Trophoblast cell (in vitro differentiated cells and primary cell): ENCODE results near the gene EEF1AKMT4.
A peak's percentile ranks its signal among the peaks of the same experiment; 100 is the strongest.

Experiments
- DNase-seq, 2 donors: peaks; one replicate each; pipeline ENCODE4 v3.0.0-alpha.2; 2016
- H2AFZ ChIP-seq: 2 replicates; pipeline ENCODE4 v1.6.1; 2013; ENCODE audit warnings: low read length, moderate library complexity, mild to moderate bottlenecking; ENCODE audit not compliant: insufficient read depth, poor library complexity
- H2AK5ac ChIP-seq: 2 replicates; pipeline ENCODE4 v1.6.1; 2013; ENCODE audit warnings: mild to moderate bottlenecking, low read length
- H2BK120ac ChIP-seq: 2 replicates; pipeline ENCODE4 v1.6.1; 2013; ENCODE audit warnings: low read length, mild to moderate bottlenecking, moderate library complexity; ENCODE audit not compliant: insufficient read depth, poor library complexity
- H2BK12ac ChIP-seq: 2 replicates; pipeline ENCODE4 v1.6.1; 2013; ENCODE audit warnings: mild to moderate bottlenecking, low read length, moderate library complexity
- H2BK5ac ChIP-seq: 2 replicates; pipeline ENCODE4 v1.6.1; 2013; ENCODE audit warnings: low read length, low read depth, moderate library complexity, mild to moderate bottlenecking; ENCODE audit not compliant: poor library complexity
- H3K14ac ChIP-seq: 2 replicates; pipeline ENCODE4 v1.6.1; 2013; ENCODE audit warnings: mild to moderate bottlenecking, low read length
- H3K18ac ChIP-seq: 2 replicates; pipeline ENCODE4 v1.6.1; 2013; ENCODE audit warnings: mild to moderate bottlenecking, low read length
- H3K23ac ChIP-seq: 2 replicates; pipeline ENCODE4 v1.6.1; 2013; ENCODE audit warnings: low read length
- H3K27ac ChIP-seq: 2 replicates; pipeline ENCODE4 v1.5.1; 2013; ENCODE audit warnings: low read depth, mild to moderate bottlenecking, inconsistent platforms, low read length, moderate library complexity
- H3K27me3 ChIP-seq: 2 replicates; pipeline ENCODE4 v1.6.1; 2013; ENCODE audit warnings: inconsistent platforms, mild to moderate bottlenecking, low read length, moderate library complexity; ENCODE audit not compliant: insufficient read depth
- H3K36me3 ChIP-seq, 2 experiments: 1 replicate in 1 of 2; 2 replicates in 1 of 2; pipeline ENCODE4 v1.6.1; 2013; ENCODE audit warnings: low read length in 2 of 2, mild to moderate bottlenecking in 2 of 2, moderate library complexity in 1 of 2; ENCODE audit not compliant: insufficient read depth in 2 of 2, control insufficient read depth in 1 of 2
- H3K4ac ChIP-seq: 2 replicates; pipeline ENCODE4 v1.6.1; 2013; ENCODE audit warnings: low read depth, mild to moderate bottlenecking, low read length, moderate library complexity
- H3K4me1 ChIP-seq, 2 experiments: 1 replicate in 1 of 2; 2 replicates in 1 of 2; pipeline ENCODE4 v1.6.1; 2013; ENCODE audit warnings: low read length in 2 of 2, mild to moderate bottlenecking in 2 of 2, moderate library complexity in 1 of 2; ENCODE audit not compliant: insufficient read depth in 2 of 2, control insufficient read depth in 1 of 2
- H3K4me2 ChIP-seq: 2 replicates; pipeline ENCODE4 v1.6.1; 2013; ENCODE audit warnings: inconsistent platforms, mild to moderate bottlenecking, low read length, moderate library complexity
- H3K4me3 ChIP-seq: 2 replicates; pipeline ENCODE4 v1.5.1; 2013; ENCODE audit warnings: mild to moderate bottlenecking, low read depth, low read length, inconsistent platforms
- H3K79me1 ChIP-seq: one replicate; pipeline ENCODE4 v1.6.1; 2013; ENCODE audit warnings: low read length
- H3K79me2 ChIP-seq: 2 replicates; pipeline ENCODE4 v1.6.1; 2013; ENCODE audit warnings: low read length, mild to moderate bottlenecking; ENCODE audit not compliant: control insufficient read depth, insufficient read depth, poor library complexity
- H3K9ac ChIP-seq: 2 replicates; pipeline ENCODE4 v1.6.1; 2013; ENCODE audit warnings: mild to moderate bottlenecking, low read length
- H3K9me3 ChIP-seq: 2 replicates; pipeline ENCODE4 v1.6.1; 2013; ENCODE audit warnings: low read depth, mild to moderate bottlenecking, control low read depth, inconsistent platforms, low read length; ENCODE audit not compliant: insufficient read depth
- H4K12ac ChIP-seq: 2 replicates; pipeline ENCODE4 v1.6.1; 2013; ENCODE audit warnings: low read depth, mild to moderate bottlenecking, low read length, moderate library complexity
- H4K8ac ChIP-seq: 2 replicates; pipeline ENCODE4 v1.6.1; 2013; ENCODE audit warnings: low read depth, mild to moderate bottlenecking, low read length, moderate library complexity
- H4K91ac ChIP-seq: one replicate; pipeline ENCODE4 v1.6.1; 2013; ENCODE audit warnings: low read depth, mild to moderate bottlenecking, low read length, moderate library complexity
- WGBS: extraction: QIAGEN DNeasy Blood & Tissue Kit; methylation state at CpG from one replicate; pipeline ENCODE4 v1.1.7; 2013; ENCODE audit warnings: missing lambda C conversion rate; ENCODE audit not compliant: insufficient read length, insufficient coverage; ENCODE audit errors: extremely low coverage; 5-methylcytosine and 5-hydroxymethylcytosine counted together

The EEF1AKMT4 gene

DNA sequence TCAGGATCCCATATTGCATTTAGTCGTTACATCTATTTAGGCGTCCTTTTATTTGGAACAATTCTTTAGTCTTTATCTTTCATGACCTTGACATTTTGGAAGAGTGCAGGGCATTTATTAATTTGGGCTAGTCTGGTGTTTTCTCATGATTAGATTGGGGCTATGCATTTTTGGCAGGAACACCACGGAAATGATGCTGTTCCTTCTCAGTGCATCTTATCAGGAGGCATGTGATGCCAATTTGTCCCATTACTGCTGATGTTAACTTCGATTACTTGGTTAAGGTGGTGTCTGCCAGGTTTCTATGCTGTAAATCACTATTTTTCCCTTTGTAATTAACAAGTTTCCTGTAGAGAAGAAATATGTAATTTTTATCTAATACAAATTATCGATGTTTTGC lies 38.2 kb upstream of the EEF1AKMT4 start:
- H3K9me3 ChIP-seq, result peaks cover 3% of the 10 kb centered on the region
- no peak overlapping the region for H3K23ac ChIP-seq
- H3K27me3 ChIP-seq, result no peaks in the 10 kb centered on the region
- H3K18ac ChIP-seq, result no peak overlapping the region
- H4K12ac ChIP-seq, result no peak overlapping the region
- no peak overlapping the region for H3K27ac ChIP-seq
- no peak overlapping the region for H4K91ac ChIP-seq
- H2AK5ac ChIP-seq, result no peak overlapping the region
- no peaks in the 10 kb centered on the region for H3K79me1 ChIP-seq
- no peak overlapping the region for H3K4ac ChIP-seq
- no peak overlapping the region for H4K8ac ChIP-seq
- no peak overlapping the region for H3K4me2 ChIP-seq
- no peak overlapping the region for H2BK120ac ChIP-seq
- H3K14ac ChIP-seq, result no peak overlapping the region
- no peaks in the 10 kb centered on the region for H3K36me3 ChIP-seq
- no peak for DNase-seq
- no peak overlapping the region for H2BK12ac ChIP-seq
- no peak overlapping the region for H2AFZ ChIP-seq
- WGBS, result no CpG with 5 or more reads among the region's 5 CpGs
- no peak overlapping the region for H3K4me3 ChIP-seq
- H3K79me2 ChIP-seq, result no peaks in the 10 kb centered on the region
- no peak overlapping the region for H3K9ac ChIP-seq
- H3K4me1 ChIP-seq, result no peaks in the 10 kb centered on the region
- H2BK5ac ChIP-seq, result no peak overlapping the region

GRCh38 chr3:184211718-184212117 lies 37.8 kb upstream of the EEF1AKMT4 start:
- no peaks in the 10 kb centered on the region for H3K4me1 ChIP-seq
- no peak overlapping the region for H4K12ac ChIP-seq
- no peak overlapping the region for H3K4me3 ChIP-seq
- no peak overlapping the region for H4K8ac ChIP-seq
- no peaks in the 10 kb centered on the region for H3K79me1 ChIP-seq
- H3K9ac ChIP-seq, result no peak overlapping the region
- H3K27ac ChIP-seq, result no peak overlapping the region
- H3K4me2 ChIP-seq, result no peak overlapping the region
- H3K18ac ChIP-seq, result no peak overlapping the region
- WGBS, result no CpG with 5 or more reads among the region's 5 CpGs
- H3K27me3 ChIP-seq, result no peaks in the 10 kb centered on the region
- peaks cover 2% of the 10 kb centered on the region for H3K9me3 ChIP-seq
- no peak overlapping the region for H3K4ac ChIP-seq
- no peak overlapping the region for H2AK5ac ChIP-seq
- no peak overlapping the region for H2BK120ac ChIP-seq
- H3K14ac ChIP-seq, result no peak overlapping the region
- H3K36me3 ChIP-seq, result no peaks in the 10 kb centered on the region
- no peak overlapping the region for H2AFZ ChIP-seq
- no peak overlapping the region for H2BK12ac ChIP-seq
- no peak overlapping the region for H2BK5ac ChIP-seq
- no peak for DNase-seq
- no peak overlapping the region for H4K91ac ChIP-seq
- no peak overlapping the region for H3K23ac ChIP-seq
- no peaks in the 10 kb centered on the region for H3K79me2 ChIP-seq

DNA sequence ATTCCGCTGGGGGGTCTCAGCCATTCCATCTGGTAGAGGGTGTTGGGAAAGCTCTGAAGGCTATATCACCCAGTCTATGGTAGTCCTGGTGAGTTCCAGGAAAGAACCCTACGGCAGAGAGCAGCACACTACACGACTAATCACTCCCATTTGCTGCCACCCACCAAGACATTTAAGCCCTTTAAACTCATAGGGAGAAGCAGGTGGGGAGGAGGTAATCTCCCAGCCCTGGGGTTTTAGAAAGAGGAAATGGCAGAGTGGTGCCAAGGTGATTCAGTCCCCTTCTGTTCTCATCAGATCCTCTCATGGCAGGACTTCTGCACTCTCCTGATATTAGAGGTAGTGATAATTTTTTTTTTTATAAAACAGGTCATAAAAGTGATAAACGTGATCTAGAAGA lies 30.7 kb upstream of the EEF1AKMT4 start:
- Histone ChIP-seq H3K27ac (no peak overlapping the region), H3K79me2 (no peaks in the 10 kb centered on the region), H3K4me2 (no peak overlapping the region), H4K8ac (no peak overlapping the region), H2BK120ac (no peak overlapping the region), H2AFZ (no peak overlapping the region), H2BK5ac (no peak overlapping the region), H3K14ac (no peak overlapping the region), H2BK12ac (no peak overlapping the region), H4K91ac (no peak overlapping the region), H3K36me3 (no peaks in the 10 kb centered on the region), H3K9ac (no peak overlapping the region), H3K23ac (no peak overlapping the region), H3K79me1 (no peaks in the 10 kb centered on the region), H2AK5ac (no peak overlapping the region), H3K18ac (no peak overlapping the region), H3K4me1 (no peaks in the 10 kb centered on the region), H3K9me3 (no peaks in the 10 kb centered on the region), H3K4me3 (no peak overlapping the region), H3K27me3 (no peaks in the 10 kb centered on the region), H4K12ac (no peak overlapping the region), H3K4ac (no peak overlapping the region)
- no CpG with 5 or more reads among the region's 4 CpGs for WGBS
- DNase-seq, result no peak

GRCh38 chr3:184222521-184222920 lies 27.0 kb upstream of the EEF1AKMT4 start:
- Histone ChIP-seq H3K23ac (no peak overlapping the region), H3K14ac (no peak overlapping the region), H3K9ac (no peak overlapping the region), H2AK5ac (no peak overlapping the region), H2BK5ac (no peak overlapping the region), H3K4me2 (no peak overlapping the region), H2BK12ac (no peak overlapping the region), H3K27me3 (no peaks in the 10 kb centered on the region), H3K4ac (no peak overlapping the region), H4K12ac (no peak overlapping the region), H3K18ac (no peak overlapping the region), H3K4me3 (no peak overlapping the region), H3K27ac (no peak overlapping the region), H4K91ac (no peak overlapping the region), H2AFZ (no peak overlapping the region), H4K8ac (no peak overlapping the region), H3K9me3 (no peaks in the 10 kb centered on the region), H3K79me2 (no peaks in the 10 kb centered on the region), H3K4me1 (no peaks in the 10 kb centered on the region), H3K36me3 (no peaks in the 10 kb centered on the region), H2BK120ac (no peak overlapping the region), H3K79me1 (no peaks in the 10 kb centered on the region)
- DNase-seq, result peak; percentile 38 to 64
- WGBS, result no CpG with 5 or more reads among the region's 3 CpGs
